Measurements from ENCODE around the gene SLC26A1. TPM values are rescaled to one million over a fixed set of nuclear protein-coding genes. Genes with fewer than 3 reads are reported as not detected.

Gene SLC26A1
- total RNA-seq, 1 experiment from 2014 or later, result 0.09 TPM

GRCh38 chr4:953574-953915 lies 39.7 kb downstream of the SLC26A1 start:
- H3K4me1 ChIP-seq (ENCODE audit: insufficient read depth, low read length), result no peaks in the 10 kb centered on the region
- H2BK5ac ChIP-seq (ENCODE audit: insufficient read length, low read length), result no peak overlapping the region
- no peaks in the 10 kb centered on the region for H3K9me3 ChIP-seq (ENCODE audit: control insufficient read depth, low read depth, low read length)
- no peak overlapping the region for H3K14ac ChIP-seq (ENCODE audit: insufficient read depth, low read length)
- no peak overlapping the region for H3K9ac ChIP-seq (ENCODE audit: extremely low read depth, insufficient read length, low read length)
- no peak overlapping the region for H3K27ac Mint-ChIP-seq
- H3K27me3 Mint-ChIP-seq (ENCODE audit: low read depth), result no peaks in the 10 kb centered on the region
- H2AFZ ChIP-seq (ENCODE audit: low read length), result no peak overlapping the region
- H3K56ac ChIP-seq (ENCODE audit: insufficient read length, low read depth, low read length), result no peak overlapping the region
- no peaks in the 10 kb centered on the region for H3K23me2 ChIP-seq (ENCODE audit: insufficient read length, low read depth, low read length, poor library complexity, severe bottlenecking)
- TF ChIP-seq CTCF (conservative IDR thresholded peaks at IDR 0.05), result no peak
- no peak overlapping the region for H3T11ph ChIP-seq (ENCODE audit: low read length)
- H3K79me1 ChIP-seq (ENCODE audit: insufficient read depth, low read depth, low read length, poor library complexity, severe bottlenecking), result no peaks in the 10 kb centered on the region
- H3K18ac ChIP-seq (ENCODE audit: insufficient read length, low read depth, low read length), result no peak overlapping the region
- no peak overlapping the region for H2AK5ac ChIP-seq (ENCODE audit: insufficient read length, low read length)
- no CpG with 5 or more reads among the region's 13 CpGs for WGBS (ENCODE audit: extremely low coverage, insufficient read length, low lambda C conversion rate)
- H2BK15ac ChIP-seq (ENCODE audit: low read depth, low read length), result no peak overlapping the region
- no peak overlapping the region for H3K4me2 ChIP-seq (ENCODE audit: insufficient read depth, insufficient read length, low read length)
- H2BK20ac ChIP-seq (ENCODE audit: low read depth, low read length, poor library complexity, severe bottlenecking), result no peak overlapping the region
- H4K91ac ChIP-seq (ENCODE audit: insufficient read length, low read depth, low read length), result no peak overlapping the region
- no peaks in the 10 kb centered on the region for H3K9me3 Mint-ChIP-seq
- H3K23ac ChIP-seq (ENCODE audit: insufficient read length, low read depth, low read length), result no peak overlapping the region
- H3K79me2 ChIP-seq (ENCODE audit: insufficient read depth, low read length), result no peaks in the 10 kb centered on the region
- H3K27ac ChIP-seq (ENCODE audit: insufficient read length, low read depth, low read length), result no peak overlapping the region
- no peak overlapping the region for H3K4ac ChIP-seq (ENCODE audit: low read depth, low read length)
- no peak overlapping the region for H2BK120ac ChIP-seq (ENCODE audit: low read depth, low read length, poor library complexity, severe bottlenecking)
- H3K4me3 Mint-ChIP-seq, result no peak overlapping the region
- H4K8ac ChIP-seq (replicated peaks; ENCODE audit: insufficient read length, low read depth, low read length), result no peak overlapping the region
- DNase-seq, result no peak
- H3K36me3 Mint-ChIP-seq (ENCODE audit: insufficient read depth in 1 of 3, low read depth in 3 of 3), result peaks cover 0 to under 1% (median 0%) of the 10 kb centered on the region in 3 experiments; a peak in 2 of 7 replicates
- H2BK12ac ChIP-seq (ENCODE audit: insufficient read length, low read depth, low read length), result no peak overlapping the region
- H3K4me1 Mint-ChIP-seq, result peaks cover 2 to 7% of the 10 kb centered on the region in 2 experiments; a peak in 3 of 4 replicates
- H3K27me3 ChIP-seq (ENCODE audit: insufficient read depth, low read length), result no peaks in the 10 kb centered on the region
- no peaks in the 10 kb centered on the region for H4K20me1 ChIP-seq (ENCODE audit: control insufficient read depth, insufficient read depth, insufficient read length)
- H4K5ac ChIP-seq (ENCODE audit: insufficient read length, low read depth, low read length), result no peak overlapping the region

Data from H9 (cell line).